Trophoblast cell (in vitro differentiated cells and primary cell): ENCODE measurements around the gene TLE1.

Source experiments
- DNase-seq, 2 donors: peaks; one replicate each; pipeline ENCODE4 v3.0.0-alpha.2; 2016
- H2AFZ ChIP-seq: 2 replicates; pipeline ENCODE4 v1.6.1; 2013; ENCODE audit warnings: low read length, moderate library complexity, mild to moderate bottlenecking; ENCODE audit not compliant: insufficient read depth, poor library complexity
- H2AK5ac ChIP-seq: 2 replicates; pipeline ENCODE4 v1.6.1; 2013; ENCODE audit warnings: mild to moderate bottlenecking, low read length
- H2BK120ac ChIP-seq: 2 replicates; pipeline ENCODE4 v1.6.1; 2013; ENCODE audit warnings: low read length, mild to moderate bottlenecking, moderate library complexity; ENCODE audit not compliant: insufficient read depth, poor library complexity
- H2BK12ac ChIP-seq: 2 replicates; pipeline ENCODE4 v1.6.1; 2013; ENCODE audit warnings: mild to moderate bottlenecking, low read length, moderate library complexity
- H2BK5ac ChIP-seq: 2 replicates; pipeline ENCODE4 v1.6.1; 2013; ENCODE audit warnings: low read length, low read depth, moderate library complexity, mild to moderate bottlenecking; ENCODE audit not compliant: poor library complexity
- H3K14ac ChIP-seq: 2 replicates; pipeline ENCODE4 v1.6.1; 2013; ENCODE audit warnings: mild to moderate bottlenecking, low read length
- H3K18ac ChIP-seq: 2 replicates; pipeline ENCODE4 v1.6.1; 2013; ENCODE audit warnings: mild to moderate bottlenecking, low read length
- H3K23ac ChIP-seq: 2 replicates; pipeline ENCODE4 v1.6.1; 2013; ENCODE audit warnings: low read length
- H3K27ac ChIP-seq: 2 replicates; pipeline ENCODE4 v1.5.1; 2013; ENCODE audit warnings: low read depth, mild to moderate bottlenecking, inconsistent platforms, low read length, moderate library complexity
- H3K27me3 ChIP-seq: 2 replicates; pipeline ENCODE4 v1.6.1; 2013; ENCODE audit warnings: inconsistent platforms, mild to moderate bottlenecking, low read length, moderate library complexity; ENCODE audit not compliant: insufficient read depth
- H3K36me3 ChIP-seq, 2 experiments: 1 replicate in 1 of 2; 2 replicates in 1 of 2; pipeline ENCODE4 v1.6.1; 2013; ENCODE audit warnings: low read length in 2 of 2, mild to moderate bottlenecking in 2 of 2, moderate library complexity in 1 of 2; ENCODE audit not compliant: insufficient read depth in 2 of 2, control insufficient read depth in 1 of 2
- H3K4ac ChIP-seq: 2 replicates; pipeline ENCODE4 v1.6.1; 2013; ENCODE audit warnings: low read depth, mild to moderate bottlenecking, low read length, moderate library complexity
- H3K4me1 ChIP-seq, 2 experiments: 1 replicate in 1 of 2; 2 replicates in 1 of 2; pipeline ENCODE4 v1.6.1; 2013; ENCODE audit warnings: low read length in 2 of 2, mild to moderate bottlenecking in 2 of 2, moderate library complexity in 1 of 2; ENCODE audit not compliant: insufficient read depth in 2 of 2, control insufficient read depth in 1 of 2
- H3K4me2 ChIP-seq: 2 replicates; pipeline ENCODE4 v1.6.1; 2013; ENCODE audit warnings: inconsistent platforms, mild to moderate bottlenecking, low read length, moderate library complexity
- H3K4me3 ChIP-seq: 2 replicates; pipeline ENCODE4 v1.5.1; 2013; ENCODE audit warnings: mild to moderate bottlenecking, low read depth, low read length, inconsistent platforms
- H3K79me1 ChIP-seq: one replicate; pipeline ENCODE4 v1.6.1; 2013; ENCODE audit warnings: low read length
- H3K79me2 ChIP-seq: 2 replicates; pipeline ENCODE4 v1.6.1; 2013; ENCODE audit warnings: low read length, mild to moderate bottlenecking; ENCODE audit not compliant: control insufficient read depth, insufficient read depth, poor library complexity
- H3K9ac ChIP-seq: 2 replicates; pipeline ENCODE4 v1.6.1; 2013; ENCODE audit warnings: mild to moderate bottlenecking, low read length
- H3K9me3 ChIP-seq: 2 replicates; pipeline ENCODE4 v1.6.1; 2013; ENCODE audit warnings: low read depth, mild to moderate bottlenecking, control low read depth, inconsistent platforms, low read length; ENCODE audit not compliant: insufficient read depth
- H4K12ac ChIP-seq: 2 replicates; pipeline ENCODE4 v1.6.1; 2013; ENCODE audit warnings: low read depth, mild to moderate bottlenecking, low read length, moderate library complexity
- H4K8ac ChIP-seq: 2 replicates; pipeline ENCODE4 v1.6.1; 2013; ENCODE audit warnings: low read depth, mild to moderate bottlenecking, low read length, moderate library complexity
- H4K91ac ChIP-seq: one replicate; pipeline ENCODE4 v1.6.1; 2013; ENCODE audit warnings: low read depth, mild to moderate bottlenecking, low read length, moderate library complexity
- WGBS: extraction: QIAGEN DNeasy Blood & Tissue Kit; methylation state at CpG from one replicate; pipeline ENCODE4 v1.1.7; 2013; ENCODE audit warnings: missing lambda C conversion rate; ENCODE audit not compliant: insufficient read length, insufficient coverage; ENCODE audit errors: extremely low coverage; 5-methylcytosine and 5-hydroxymethylcytosine counted together

TLE1 gene

GRCh38 chr9:81705578-81705977, 16.2 kb upstream of the TLE1 start:
- H3K27me3 ChIP-seq: no peaks in the 10 kb centered on the region
- no peak overlapping the region for H3K23ac ChIP-seq
- no peak overlapping the region for H2BK120ac ChIP-seq
- no peak overlapping the region for H2BK12ac ChIP-seq
- H2BK5ac ChIP-seq: no peak overlapping the region
- no peak overlapping the region for H4K12ac ChIP-seq
- no peak overlapping the region for H3K4me3 ChIP-seq
- no peak overlapping the region for H3K18ac ChIP-seq
- no peak overlapping the region for H3K9ac ChIP-seq
- no peak for DNase-seq
- no peak overlapping the region for H3K27ac ChIP-seq
- no peaks in the 10 kb centered on the region for H3K79me1 ChIP-seq
- no peak overlapping the region for H3K4me2 ChIP-seq
- H3K14ac ChIP-seq: no peak overlapping the region
- no peak overlapping the region for H4K8ac ChIP-seq
- H3K4me1 ChIP-seq: no peaks in the 10 kb centered on the region
- H3K9me3 ChIP-seq: no peaks in the 10 kb centered on the region
- no peaks in the 10 kb centered on the region for H3K79me2 ChIP-seq
- no CpG with 5 or more reads among the region's 2 CpGs for WGBS
- no peaks in the 10 kb centered on the region for H3K36me3 ChIP-seq
- no peak overlapping the region for H4K91ac ChIP-seq
- H3K4ac ChIP-seq: no peak overlapping the region
- no peak overlapping the region for H2AK5ac ChIP-seq
- H2AFZ ChIP-seq: no peak overlapping the region

GRCh38 chr9:81694541-81694940, 5.2 kb upstream of the TLE1 start:
- no peak for DNase-seq
- H3K27ac ChIP-seq: no peak overlapping the region
- H2AFZ ChIP-seq: no peak overlapping the region
- H3K79me1 ChIP-seq: peaks cover 9% of the 10 kb centered on the region
- no peak overlapping the region for H3K23ac ChIP-seq
- H3K4me1 ChIP-seq: peaks cover 2 to 4% of the 10 kb centered on the region in 2 experiments
- H3K4ac ChIP-seq: no peak overlapping the region
- H2AK5ac ChIP-seq: no peak overlapping the region
- H3K4me3 ChIP-seq: no peak overlapping the region
- H3K27me3 ChIP-seq: no peaks in the 10 kb centered on the region
- no peak overlapping the region for H4K8ac ChIP-seq
- H3K9ac ChIP-seq: no peak overlapping the region
- H3K18ac ChIP-seq: no peak overlapping the region
- H3K4me2 ChIP-seq: no peak overlapping the region
- H2BK12ac ChIP-seq: no peak overlapping the region
- H2BK5ac ChIP-seq: no peak overlapping the region
- H2BK120ac ChIP-seq: no peak overlapping the region
- H3K79me2 ChIP-seq: no peaks in the 10 kb centered on the region
- no peak overlapping the region for H3K14ac ChIP-seq
- H3K36me3 ChIP-seq: no peaks in the 10 kb centered on the region
- H3K9me3 ChIP-seq: no peaks in the 10 kb centered on the region
- no peak overlapping the region for H4K91ac ChIP-seq
- WGBS: no CpG with 5 or more reads among the region's 7 CpGs
- H4K12ac ChIP-seq: no peak overlapping the region

DNA sequence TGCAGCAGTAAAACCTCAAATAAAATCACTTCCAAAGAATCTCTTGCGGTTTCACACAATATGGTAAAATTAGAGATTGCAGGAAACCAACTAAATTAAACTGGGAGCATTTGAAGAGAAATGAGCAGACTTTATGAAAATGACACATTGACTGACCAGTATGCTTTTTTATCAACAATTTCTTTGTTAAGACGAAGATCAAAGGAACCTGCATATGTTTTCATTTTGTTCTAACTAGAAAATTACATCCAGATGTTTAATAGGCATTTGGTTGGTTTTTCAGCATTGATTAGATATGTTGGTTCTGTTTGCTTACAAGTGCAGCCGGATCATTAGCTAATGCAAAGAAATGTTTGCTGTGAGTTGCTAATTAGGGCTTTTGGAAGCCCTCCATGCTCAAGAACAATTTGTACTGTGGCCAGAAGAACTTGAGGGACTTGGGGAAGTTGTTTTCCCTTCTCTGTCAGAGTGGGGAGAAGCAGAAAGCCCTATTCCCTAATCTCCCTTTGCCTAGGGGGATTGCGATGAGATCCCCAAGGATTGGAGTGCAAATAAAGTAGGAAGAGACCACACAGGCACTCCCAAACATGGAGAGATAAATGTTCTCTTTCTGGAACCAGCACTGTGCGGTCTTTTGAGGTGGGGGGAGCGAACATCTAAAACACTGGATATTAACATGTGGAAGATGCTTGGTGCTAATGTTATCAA, 4.5 kb upstream of the TLE1 start:
- Histone ChIP-seq H4K91ac (no peak overlapping the region), H3K9me3 (no peaks in the 10 kb centered on the region), H2BK120ac (no peak overlapping the region), H4K12ac (no peak overlapping the region), H3K18ac (no peak overlapping the region), H2BK5ac (no peak overlapping the region), H3K4ac (no peak overlapping the region), H2AFZ (no peak overlapping the region), H3K4me1 (peaks cover 2 to 4% of the 10 kb centered on the region in 2 experiments), H2BK12ac (no peak overlapping the region), H3K27ac (no peak overlapping the region), H3K4me2 (no peak overlapping the region), H3K36me3 (no peaks in the 10 kb centered on the region), H3K79me2 (peaks cover 2% of the 10 kb centered on the region), H3K14ac (no peak overlapping the region), H3K9ac (no peak overlapping the region), H3K23ac (no peak overlapping the region), H2AK5ac (no peak overlapping the region), H3K4me3 (no peak overlapping the region), H4K8ac (no peak overlapping the region), H3K79me1 (peaks cover 15% of the 10 kb centered on the region), H3K27me3 (no peaks in the 10 kb centered on the region)
- DNase-seq: no peak
- no CpG with 5 or more reads among the region's 6 CpGs for WGBS

GRCh38 chr9:81690251-81690851, 1.0 kb upstream of the TLE1 start:
- peak overlapping the region; percentile 32 for H3K18ac ChIP-seq
- H2BK120ac ChIP-seq: peak overlapping the region; percentile 76
- no peak overlapping the region for H4K12ac ChIP-seq
- peaks cover 2 to 4% of the 10 kb centered on the region in 2 experiments for H3K4me1 ChIP-seq
- H3K4ac ChIP-seq: peak overlapping the region; percentile 35
- DNase-seq: peak; percentile 88 to 90
- no peak overlapping the region for H3K9ac ChIP-seq
- H3K27me3 ChIP-seq: no peaks in the 10 kb centered on the region
- peak overlapping the region; percentile 23 for H2AFZ ChIP-seq
- peak overlapping the region; percentile 96 for H3K27ac ChIP-seq
- H3K4me3 ChIP-seq: peak overlapping the region; percentile 52
- H3K23ac ChIP-seq: no peak overlapping the region
- peak overlapping the region; percentile 61 for H2BK5ac ChIP-seq
- peaks cover 19% of the 10 kb centered on the region for H3K79me2 ChIP-seq
- no CpG with 5 or more reads among the region's 23 CpGs for WGBS
- H4K8ac ChIP-seq: peak overlapping the region; percentile 37
- H3K14ac ChIP-seq: peak overlapping the region; percentile 49
- H3K79me1 ChIP-seq: peaks cover 37% of the 10 kb centered on the region
- H3K36me3 ChIP-seq: no peaks in the 10 kb centered on the region
- H2AK5ac ChIP-seq: no peak overlapping the region
- H3K4me2 ChIP-seq: peak overlapping the region; percentile 93
- H2BK12ac ChIP-seq: no peak overlapping the region
- H4K91ac ChIP-seq: peak overlapping the region; percentile 77
- no peaks in the 10 kb centered on the region for H3K9me3 ChIP-seq
